ENCODE data around the gene KMT2E. TPM values are rescaled to one million over a fixed set of nuclear protein-coding genes. Genes with fewer than 3 reads are reported as not detected.

KMT2E gene
- total RNA-seq, 1 donor from 2014 or later: 62.5 TPM

DNA sequence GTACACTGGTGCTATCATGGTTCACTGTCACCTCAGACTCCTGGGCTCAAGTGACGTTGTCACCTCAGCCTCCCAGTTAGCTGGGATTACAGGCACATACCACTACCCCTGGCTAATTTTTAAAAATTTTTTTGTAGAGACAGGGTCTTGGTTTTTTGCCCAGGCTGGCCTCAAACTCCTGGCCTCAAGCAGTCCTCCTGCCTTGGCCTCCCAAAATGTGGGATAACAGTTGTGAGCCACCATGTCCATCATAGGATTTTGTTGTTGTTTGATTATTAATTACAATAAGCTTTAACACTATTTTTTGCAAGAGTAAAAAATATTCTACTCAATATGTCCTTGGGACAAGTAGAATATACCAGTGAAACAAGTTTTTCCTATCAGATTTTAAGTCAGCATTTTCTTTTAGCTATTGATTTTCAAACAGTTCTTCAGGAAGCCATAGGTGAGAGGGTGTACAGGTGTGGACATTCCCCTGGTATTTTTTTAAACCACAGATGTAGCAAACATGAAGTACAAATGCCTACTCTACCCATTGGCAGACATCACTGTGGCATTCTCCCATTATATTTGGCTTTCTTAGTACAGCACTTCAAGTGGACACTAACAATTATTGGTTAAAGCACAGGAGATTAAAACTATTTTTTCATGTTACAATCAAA is 18.7 kb downstream of the KMT2E start:
- peaks cover 96% of the 10 kb centered on the region for H3K79me2 ChIP-seq (ENCODE audit: insufficient read depth, low read length)
- no peak overlapping the region for H2AFZ ChIP-seq (ENCODE audit: low read depth, low read length)
- no peaks in the 10 kb centered on the region for H3K27me3 ChIP-seq (ENCODE audit: insufficient read depth, low read length)
- no peak overlapping the region for H3K4me3 Mint-ChIP-seq (ENCODE audit: unreplicated experiment)
- peaks cover 10% of the 10 kb centered on the region for H3K4me1 Mint-ChIP-seq (ENCODE audit: low read depth, unreplicated experiment)
- no peaks in the 10 kb centered on the region for H3K27me3 Mint-ChIP-seq (ENCODE audit: low read depth, unreplicated experiment)
- DNase-seq (ENCODE audit: low read depth) (no peak), FAIRE-seq (no peak)
- no peaks in the 10 kb centered on the region for H3K9me3 ChIP-seq (ENCODE audit: insufficient read depth, low read depth, low read length)
- TF ChIP-seq, protein P1, sequence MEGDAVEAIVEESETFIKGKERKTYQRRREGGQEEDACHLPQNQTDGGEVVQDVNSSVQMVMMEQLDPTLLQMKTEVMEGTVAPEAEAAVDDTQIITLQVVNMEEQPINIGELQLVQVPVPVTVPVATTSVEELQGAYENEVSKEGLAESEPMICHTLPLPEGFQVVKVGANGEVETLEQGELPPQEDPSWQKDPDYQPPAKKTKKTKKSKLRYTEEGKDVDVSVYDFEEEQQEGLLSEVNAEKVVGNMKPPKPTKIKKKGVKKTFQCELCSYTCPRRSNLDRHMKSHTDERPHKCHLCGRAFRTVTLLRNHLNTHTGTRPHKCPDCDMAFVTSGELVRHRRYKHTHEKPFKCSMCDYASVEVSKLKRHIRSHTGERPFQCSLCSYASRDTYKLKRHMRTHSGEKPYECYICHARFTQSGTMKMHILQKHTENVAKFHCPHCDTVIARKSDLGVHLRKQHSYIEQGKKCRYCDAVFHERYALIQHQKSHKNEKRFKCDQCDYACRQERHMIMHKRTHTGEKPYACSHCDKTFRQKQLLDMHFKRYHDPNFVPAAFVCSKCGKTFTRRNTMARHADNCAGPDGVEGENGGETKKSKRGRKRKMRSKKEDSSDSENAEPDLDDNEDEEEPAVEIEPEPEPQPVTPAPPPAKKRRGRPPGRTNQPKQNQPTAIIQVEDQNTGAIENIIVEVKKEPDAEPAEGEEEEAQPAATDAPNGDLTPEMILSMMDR (IDR thresholded peaks at IDR 0.05; ENCODE audit: insufficient read depth, low read depth, low read length): no peak
- no peak for TF ChIP-seq EZH2 (IDR thresholded peaks at IDR 0.05; ENCODE audit: insufficient read depth, low read length)
- H3K27ac ChIP-seq (ENCODE audit: low read depth, low read length): no peak overlapping the region
- no peak overlapping the region for H3K9ac ChIP-seq (ENCODE audit: low read length)
- H3K4me2 ChIP-seq (ENCODE audit: low read length): no peak overlapping the region
- H3K36me3 Mint-ChIP-seq (ENCODE audit: low read depth, unreplicated experiment): peaks cover 2% of the 10 kb centered on the region
- no peaks in the 10 kb centered on the region for H3K36me3 ChIP-seq (ENCODE audit: insufficient read depth, low read length)
- no peak overlapping the region for H3K27ac Mint-ChIP-seq (ENCODE audit: unreplicated experiment)
- no peaks in the 10 kb centered on the region for H3K4me1 ChIP-seq (ENCODE audit: insufficient read depth, low read length)
- H4K20me1 ChIP-seq (ENCODE audit: insufficient read depth, low read length): peaks cover 90% of the 10 kb centered on the region
- H3K9me3 Mint-ChIP-seq (ENCODE audit: unreplicated experiment): no peaks in the 10 kb centered on the region
- H3K4me3 ChIP-seq (ENCODE audit: insufficient read depth, low read depth, low read length): no peak overlapping the region

GRCh38 chr7:105035349-105035748 is 21.3 kb downstream of the KMT2E start:
- Mint-ChIP-seq H3K27me3 (ENCODE audit: low read depth, unreplicated experiment) (no peaks in the 10 kb centered on the region), H3K36me3 (ENCODE audit: low read depth, unreplicated experiment) (peaks cover 2% of the 10 kb centered on the region), H3K4me3 (ENCODE audit: unreplicated experiment) (no peak overlapping the region), H3K27ac (ENCODE audit: unreplicated experiment) (no peak overlapping the region), H3K9me3 (ENCODE audit: unreplicated experiment) (no peaks in the 10 kb centered on the region), H3K4me1 (ENCODE audit: low read depth, unreplicated experiment) (peaks cover 12% of the 10 kb centered on the region)
- Histone ChIP-seq H3K79me2 (ENCODE audit: insufficient read depth, low read length) (peaks cover 96% of the 10 kb centered on the region), H3K27me3 (ENCODE audit: insufficient read depth, low read length) (no peaks in the 10 kb centered on the region), H3K27ac (ENCODE audit: low read depth, low read length) (no peak overlapping the region), H3K9me3 (ENCODE audit: insufficient read depth, low read depth, low read length) (no peaks in the 10 kb centered on the region), H3K36me3 (ENCODE audit: insufficient read depth, low read length) (no peaks in the 10 kb centered on the region), H3K9ac (ENCODE audit: low read length) (no peak overlapping the region), H4K20me1 (ENCODE audit: insufficient read depth, low read length) (peaks cover 88% of the 10 kb centered on the region), H2AFZ (ENCODE audit: low read depth, low read length) (no peak overlapping the region), H3K4me1 (ENCODE audit: insufficient read depth, low read length) (no peaks in the 10 kb centered on the region), H3K4me3 (ENCODE audit: insufficient read depth, low read depth, low read length) (no peak overlapping the region), H3K4me2 (ENCODE audit: low read length) (no peak overlapping the region)
- DNase-seq (ENCODE audit: low read depth) (no peak), FAIRE-seq (no peak)
- no peak for TF ChIP-seq EZH2 (IDR thresholded peaks at IDR 0.05; ENCODE audit: insufficient read depth, low read length)
- TF ChIP-seq, protein P1 (IDR thresholded peaks at IDR 0.05; ENCODE audit: insufficient read depth, low read depth, low read length): no peak
